HL-60 (cell line): ENCODE data around the gene PTPRN2.

Experiments used
- DNase-seq, 2 experiments: peaks; one replicate each; pipeline ENCODE4 v3.0.0-alpha.2; 2010 to 2020; ENCODE audit warnings: low read depth in 1 of 2, low spot score in 1 of 2
- H3K27ac ChIP-seq: fragments of 250-450 bp; sonication (Bioruptor Pico); replicated peaks from 2 replicates; pipeline ENCODE4 v1.5.1; 2020; ENCODE audit warnings: mild to moderate bottlenecking, moderate library complexity
- H3K27me3 ChIP-seq: fragments of 250-450 bp; sonication (Bioruptor Pico); 2 replicates; pipeline ENCODE4 v1.5.1; 2021; ENCODE audit warnings: mild to moderate bottlenecking, moderate library complexity; ENCODE audit not compliant: insufficient read depth, poor library complexity, severe bottlenecking
- H3K4me3 ChIP-seq: replicated peaks from 2 replicates; pipeline ENCODE4 v1.5.1; 2011; ENCODE audit warnings: mild to moderate bottlenecking, control low read depth, low read length; ENCODE audit not compliant: insufficient read depth
- CTCF ChIP-seq: IDR thresholded peaks from one replicate; pipeline ENCODE4 v1.5.1; 2011; ENCODE audit warnings: low read length, control low read depth, inconsistent platforms; ENCODE audit not compliant: insufficient read depth
- GABPA ChIP-seq: IDR thresholded peaks from 2 replicates; pipeline ENCODE4 v1.6.1; 2012; ENCODE audit warnings: low read depth
- POLR2AphosphoS5 ChIP-seq: IDR thresholded peaks from 2 replicates; pipeline ENCODE4 v1.6.1; 2012; ENCODE audit warnings: low read depth
- REST ChIP-seq: IDR thresholded peaks from 2 replicates; pipeline ENCODE4 v1.6.1; 2012; ENCODE audit warnings: low read depth; ENCODE audit not compliant: insufficient replicate concordance
- SPI1 ChIP-seq: IDR thresholded peaks from 2 replicates; pipeline ENCODE4 v1.6.1; 2012; ENCODE audit warnings: low read depth, mild to moderate bottlenecking, borderline replicate concordance

PTPRN2 gene

GRCh38 chr7:158236400-158236799, 351.2 kb downstream of the PTPRN2 start:
- H3K27me3 ChIP-seq = no peaks in the 10 kb centered on the region
- no peak overlapping the region for H3K4me3 ChIP-seq
- no peak for DNase-seq
- no peak overlapping the region for H3K27ac ChIP-seq
- TF ChIP-seq GABPA (no peak), SPI1 (no peak), CTCF (no peak), REST (no peak), POLR2AphosphoS5 (no peak)

- no peak for TF ChIP-seq SPI1
- no peak for TF ChIP-seq CTCF
- no peak for TF ChIP-seq REST
- TF ChIP-seq GABPA = no peak
- TF ChIP-seq POLR2AphosphoS5 = no peak
- H3K27me3 ChIP-seq = no peaks in the 10 kb centered on the region
- no peak for DNase-seq
- H3K27ac ChIP-seq = no peak overlapping the region
- H3K4me3 ChIP-seq = no peak overlapping the region
Observed at GRCh38 chr7:158235862-158236261, 351.8 kb downstream of the PTPRN2 start.

GRCh38 chr7:158229945-158230344, 357.7 kb downstream of the PTPRN2 start:
- Histone ChIP-seq H3K27me3 (no peaks in the 10 kb centered on the region), H3K4me3 (no peak overlapping the region), H3K27ac (no peak overlapping the region)
- no peak for TF ChIP-seq REST
- no peak for TF ChIP-seq SPI1
- TF ChIP-seq POLR2AphosphoS5 = no peak
- no peak for TF ChIP-seq CTCF
- TF ChIP-seq GABPA = no peak
- no peak for DNase-seq
